HG03469 (cell line): ENCODE measurements around the gene FBXO24.
A peak's percentile ranks its signal among the peaks of the same experiment; 100 is the strongest.

Experiments used
- ATAC-seq: cut with Tn5 transposase; IDR thresholded peaks from one replicate; pipeline ENCODE4 v1.9.1; 2021; ENCODE audit warnings: mild to moderate bottlenecking, moderate library complexity, moderate number of reproducible peaks; ENCODE audit not compliant: unreplicated experiment

Gene FBXO24

DNA sequence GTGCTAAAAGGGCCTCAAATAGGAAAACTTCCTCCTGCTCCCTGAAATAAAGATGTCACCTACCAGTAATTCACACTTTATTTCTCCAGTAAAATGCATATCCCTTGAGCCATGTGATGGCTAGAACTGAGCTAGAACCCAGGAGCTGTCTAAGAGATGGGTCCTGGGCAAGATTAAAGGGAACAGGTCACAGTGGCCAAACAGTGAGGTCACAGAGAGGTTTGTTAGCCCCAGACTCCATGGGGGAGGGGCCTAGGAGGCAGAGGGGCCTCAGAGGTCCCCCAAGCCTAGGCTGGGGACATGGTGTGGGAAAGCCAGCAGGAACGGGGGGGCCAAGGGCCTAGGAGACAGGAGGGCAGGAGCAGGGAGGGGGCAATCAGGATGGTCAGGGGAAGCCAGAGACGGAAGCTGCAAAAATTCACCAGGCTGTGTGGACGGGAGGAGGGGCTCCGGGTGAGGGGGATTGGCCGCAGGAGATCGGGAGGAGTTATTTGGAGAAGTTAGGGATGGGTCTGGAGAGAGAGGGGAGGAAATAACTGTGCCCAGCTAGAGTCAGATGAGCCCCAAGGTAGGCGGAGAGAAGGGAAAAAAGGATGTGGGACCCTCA is 3.3 kb downstream of the FBXO24 start:
- ATAC-seq = no peak

DNA sequence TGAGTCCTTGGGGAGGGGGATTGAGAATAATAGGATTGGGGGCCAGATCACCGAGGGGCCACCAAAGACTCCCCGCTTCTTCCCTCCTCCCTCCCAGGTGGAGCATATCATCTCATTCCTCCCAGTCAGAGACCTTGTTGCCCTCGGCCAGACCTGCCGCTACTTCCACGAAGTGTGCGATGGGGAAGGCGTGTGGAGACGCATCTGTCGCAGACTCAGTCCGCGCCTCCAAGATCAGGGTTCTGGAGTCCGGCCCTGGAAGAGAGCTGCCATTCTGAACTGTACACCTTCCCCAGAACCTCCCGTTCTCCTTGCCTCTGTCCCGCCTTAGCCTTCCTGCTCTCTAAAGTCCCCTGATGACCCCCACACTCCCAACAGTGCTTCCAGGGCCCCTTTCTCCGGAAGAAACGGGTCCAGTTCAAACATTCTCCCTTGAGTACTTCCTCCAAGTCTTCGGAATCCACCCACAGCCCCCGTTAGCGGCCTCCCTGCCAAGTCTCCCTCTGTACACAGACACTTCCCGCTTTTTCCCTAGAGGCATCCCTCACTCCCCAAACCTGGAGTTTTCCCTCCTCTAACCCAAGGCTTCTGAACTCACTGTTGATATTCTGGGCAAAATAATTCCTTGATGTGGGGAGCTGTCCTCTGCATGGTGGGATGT is 4.1 kb downstream of the FBXO24 start:
- ATAC-seq = no peak

DNA sequence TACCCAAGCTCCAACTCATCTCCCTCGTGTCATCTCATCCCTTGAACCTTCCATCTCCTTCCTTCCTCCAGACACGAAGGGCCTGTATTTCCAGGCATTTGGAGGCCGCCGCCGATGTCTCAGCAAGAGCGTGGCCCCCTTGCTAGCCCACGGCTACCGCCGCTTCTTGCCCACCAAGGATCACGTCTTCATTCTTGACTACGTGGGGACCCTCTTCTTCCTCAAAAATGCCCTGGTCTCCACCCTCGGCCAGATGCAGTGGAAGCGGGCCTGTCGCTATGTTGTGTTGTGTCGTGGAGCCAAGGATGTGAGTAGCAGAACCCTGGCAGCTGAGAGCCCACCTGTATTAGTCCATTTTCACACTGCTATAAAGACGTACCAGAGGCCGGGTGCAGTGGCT is 5.5 kb downstream of the FBXO24 start:
- ATAC-seq = no peak

DNA sequence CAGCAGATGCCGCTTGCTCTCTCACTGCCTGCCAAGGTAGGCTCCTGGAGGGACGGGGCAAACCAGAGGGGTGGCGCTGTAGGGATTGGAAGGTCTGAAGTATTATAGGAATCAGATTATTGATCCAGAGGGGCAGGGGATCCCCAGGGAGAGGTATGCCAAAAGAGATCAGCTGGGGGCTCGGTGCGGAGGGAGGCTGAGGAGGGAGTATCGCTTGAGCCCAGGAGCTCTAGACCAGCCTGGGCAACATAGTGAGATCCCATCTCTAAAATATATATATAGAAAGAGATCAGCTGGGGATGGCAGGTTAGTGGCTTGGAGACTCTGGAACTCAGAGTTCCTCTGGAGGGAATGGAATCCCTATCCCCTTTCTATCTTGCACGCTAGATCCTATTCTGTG is 9.1 kb downstream of the FBXO24 start:
- no peak for ATAC-seq

GRCh38 chr7:100598425-100598824 is 12.3 kb downstream of the FBXO24 start:
- ATAC-seq = no peak

DNA sequence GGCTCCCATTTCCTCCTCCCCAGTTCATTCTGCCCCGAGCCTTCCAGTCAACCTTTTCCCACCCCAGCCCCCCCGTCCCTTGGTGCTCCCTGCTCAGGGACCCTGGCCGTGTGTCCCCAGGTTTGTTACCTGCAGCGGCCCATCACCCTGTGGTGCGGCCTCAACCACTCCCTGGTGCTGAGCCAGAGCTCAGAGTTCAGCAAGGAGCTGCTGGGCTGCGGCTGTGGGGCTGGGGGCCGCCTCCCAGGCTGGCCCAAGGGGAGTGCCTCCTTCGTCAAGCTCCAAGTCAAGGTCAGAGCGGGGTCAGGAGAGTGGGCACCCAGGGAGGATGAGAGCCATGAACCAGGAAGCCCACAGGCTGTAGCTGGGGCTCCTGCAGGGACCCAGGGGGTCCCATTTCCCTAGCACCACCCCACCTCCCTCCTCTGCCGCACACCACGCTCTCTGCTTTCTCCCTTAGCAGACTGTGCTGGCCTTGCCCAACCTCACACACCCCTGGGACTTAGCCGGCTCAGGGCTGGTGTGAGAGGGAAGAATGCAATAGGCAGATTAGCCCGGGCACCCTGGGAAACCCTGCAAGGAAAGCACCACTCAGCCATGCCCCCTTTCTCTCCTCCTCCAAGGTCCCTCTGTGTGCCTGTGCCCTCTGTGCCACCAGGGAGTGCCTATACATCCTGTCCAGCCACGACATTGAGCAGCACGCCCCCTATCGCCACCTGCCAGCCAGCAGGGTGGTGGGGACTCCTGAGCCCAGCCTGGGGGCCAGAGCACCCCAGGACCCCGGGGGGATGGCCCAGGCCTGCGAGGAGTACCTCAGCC is 14.0 kb downstream of the FBXO24 start:
- ATAC-seq = no peak

DNA sequence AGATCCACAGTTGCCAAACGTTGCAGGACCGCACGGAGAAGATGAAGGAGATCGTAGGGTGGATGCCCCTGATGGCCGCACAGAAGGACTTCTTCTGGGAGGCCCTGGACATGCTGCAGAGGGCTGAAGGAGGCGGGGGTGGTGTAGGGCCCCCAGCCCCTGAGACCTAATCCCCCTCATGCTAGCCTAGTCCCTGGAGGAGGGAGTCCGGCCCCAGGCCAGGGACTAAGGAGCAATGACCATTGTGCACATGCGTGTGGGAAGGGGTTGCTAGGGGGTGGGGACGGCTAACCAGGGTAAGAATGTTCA is 14.6 kb downstream of the FBXO24 start:
- no peak for ATAC-seq

GRCh38 chr7:100602889-100603725 is 17.0 kb downstream of the FBXO24 start:
- ATAC-seq = no peak

DNA sequence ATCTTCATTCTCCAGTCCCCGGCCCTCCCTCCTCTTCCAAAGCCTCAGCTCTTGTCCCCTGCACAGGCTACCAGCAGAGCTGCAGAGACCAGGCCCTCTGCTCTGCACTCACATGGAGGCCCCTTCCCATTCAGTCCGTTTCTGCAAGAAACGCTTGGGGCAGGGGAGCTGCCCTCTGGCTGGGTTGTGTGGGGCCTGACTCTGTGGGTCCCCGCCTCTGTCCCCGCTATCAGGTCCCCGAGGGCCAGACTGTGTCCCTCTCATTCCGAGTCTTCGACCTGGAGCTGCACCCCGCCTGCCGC is 17.5 kb downstream of the FBXO24 start:
- ATAC-seq = no peak

- ATAC-seq = no peak
Measured at GRCh38 chr7:100604028-100604975, 18.2 kb downstream of the FBXO24 start.

- no peak for ATAC-seq
Measured at GRCh38 chr7:100604976-100605911, 19.1 kb downstream of the FBXO24 start.

GRCh38 chr7:100606313-100606712 is 20.2 kb downstream of the FBXO24 start:
- no peak for ATAC-seq

DNA sequence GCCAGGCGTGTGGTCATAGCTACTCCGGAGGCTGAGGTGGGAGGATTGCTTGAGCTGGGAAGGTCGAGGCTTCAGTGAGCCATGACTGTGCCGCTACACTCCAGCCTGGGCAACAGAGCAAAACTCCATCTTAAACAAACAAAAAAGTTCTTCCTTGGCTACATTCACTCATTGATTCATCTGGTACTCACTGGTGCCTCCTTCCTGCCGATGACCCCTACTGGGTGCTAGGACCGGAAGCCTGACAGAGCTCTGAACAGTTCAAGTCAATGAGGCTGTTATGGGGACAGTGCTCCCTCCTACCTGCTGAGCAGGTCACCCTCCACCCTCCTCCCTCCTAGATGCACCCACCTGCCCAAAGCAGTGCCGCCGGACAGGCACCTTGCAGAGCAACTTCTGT is 21.0 kb downstream of the FBXO24 start:
- no peak for ATAC-seq

DNA sequence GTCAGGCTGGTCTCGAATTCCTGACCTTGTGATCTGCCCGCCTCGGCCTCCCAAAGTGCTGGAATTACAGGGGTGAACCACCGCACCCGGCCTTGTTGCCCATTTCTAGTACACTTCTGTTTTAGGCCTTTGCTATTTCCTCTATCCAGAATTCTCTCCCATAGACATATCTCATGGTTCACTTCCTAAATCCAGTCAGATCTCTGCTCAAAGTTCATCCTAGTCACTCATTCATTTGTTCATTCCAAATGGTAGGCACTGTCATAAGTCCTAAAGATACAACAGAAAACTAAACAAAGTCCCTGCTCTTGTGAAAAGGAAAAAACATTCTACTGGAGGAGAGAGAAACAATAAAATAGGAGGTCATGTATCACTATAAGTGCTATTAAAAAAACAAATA is 23.8 kb downstream of the FBXO24 start:
- ATAC-seq = no peak

GRCh38 chr7:100611983-100612729 is 26.0 kb downstream of the FBXO24 start, which contains the start of gene MOSPD3:
MOSPD3 (plus strand) TSS chr7:100612540; CDS start chr7:100612792, 252 bp downstream.
- peak; percentile 69 for ATAC-seq

DNA sequence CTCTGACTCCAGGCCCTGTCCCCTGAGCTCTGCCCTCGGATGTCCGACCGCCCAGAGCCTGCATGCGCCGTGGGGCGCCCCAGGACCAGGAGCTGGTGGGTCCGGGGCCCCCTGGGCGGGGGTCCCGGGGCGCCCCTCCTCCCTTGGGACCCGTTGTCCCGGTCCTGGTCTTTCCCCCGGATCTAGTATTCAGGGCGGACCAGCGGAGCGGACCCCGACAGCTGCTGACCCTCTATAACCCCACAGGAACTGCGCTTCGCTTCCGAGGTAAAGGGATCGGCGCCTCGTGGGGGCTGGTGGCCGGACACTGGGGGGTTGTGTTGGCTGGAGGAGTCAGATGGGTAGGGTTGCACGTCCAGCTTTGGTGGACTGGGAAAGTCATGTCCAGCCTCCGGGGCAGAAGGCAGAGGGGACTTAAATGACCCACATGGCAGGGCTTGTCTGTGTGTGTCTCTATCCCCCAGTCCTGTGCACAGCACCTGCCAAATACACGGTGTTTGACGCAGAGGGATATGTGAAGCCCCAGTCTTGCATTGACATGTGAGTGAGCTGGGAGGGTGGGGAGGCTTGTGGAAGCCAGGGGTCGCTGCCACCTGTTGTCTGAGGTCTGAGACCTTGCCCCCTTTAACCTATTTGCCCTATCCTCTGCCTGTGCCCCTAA is 26.7 kb downstream of the FBXO24 start:
- no peak for ATAC-seq

GRCh38 chr7:100613412-100614175 is 27.5 kb downstream of the FBXO24 start:
- ATAC-seq = no peak
